ENCODE measurements around the gene CLTC. TPM values are rescaled to one million over a fixed set of nuclear protein-coding genes. Genes with fewer than 3 reads are reported as not detected.

CLTC gene
- polyA plus RNA-seq, 2 of the 4 experiments (the other 2 are of a cell fraction) = 183 to 360 TPM

GRCh38 chr17:59696682-59697277, 77.1 kb downstream of the CLTC start:
- peak overlapping the region; percentile 59 to 60; a peak in 4 of 6 replicates for H3K27ac ChIP-seq
- H3K4me3 ChIP-seq = no peak overlapping the region
- DNase-seq (ENCODE audit: low read depth in 1 of 2, low spot score in 1 of 2) = no peak
- 79% methylated on average over 2 of the region's 2 CpGs for WGBS (ENCODE audit: missing lambda C conversion rate)
- H3K9me3 ChIP-seq = no peaks in the 10 kb centered on the region
- ChIA-PET POLR2A (no interaction called here), CTCF (no interaction called here)
- peak in 1 of 2 experiments; percentile 6; a peak in 3 of 6 replicates for ATAC-seq
- H3K4me1 ChIP-seq = peaks cover 33% of the 10 kb centered on the region; the same call in 2 of the 3 replicates
- peak overlapping the region; percentile 31; the same call in 1 of the 3 replicates for H3K4me2 ChIP-seq
- no peak for FAIRE-seq
- TF ChIP-seq RAD21 (conservative IDR thresholded peaks at IDR 0.05 in 1 of 2, IDR thresholded peaks at IDR 0.05 in 1 of 2) (no peak), POLR2AphosphoS2 (conservative IDR thresholded peaks at IDR 0.05; ENCODE audit: low read length) (peak; percentile 70), FOSB (CRISPR knock-in tag; IDR thresholded peaks at IDR 0.05) (0 out of 2 replicates have a peak, but pooled peaks have one; percentile 35), HOXA7 (CRISPR knock-in tag; IDR thresholded peaks at IDR 0.05) (0 out of 2 replicates have a peak, but pooled peaks have one; percentile 36)
- TF ChIP-seq, protein P1, sequence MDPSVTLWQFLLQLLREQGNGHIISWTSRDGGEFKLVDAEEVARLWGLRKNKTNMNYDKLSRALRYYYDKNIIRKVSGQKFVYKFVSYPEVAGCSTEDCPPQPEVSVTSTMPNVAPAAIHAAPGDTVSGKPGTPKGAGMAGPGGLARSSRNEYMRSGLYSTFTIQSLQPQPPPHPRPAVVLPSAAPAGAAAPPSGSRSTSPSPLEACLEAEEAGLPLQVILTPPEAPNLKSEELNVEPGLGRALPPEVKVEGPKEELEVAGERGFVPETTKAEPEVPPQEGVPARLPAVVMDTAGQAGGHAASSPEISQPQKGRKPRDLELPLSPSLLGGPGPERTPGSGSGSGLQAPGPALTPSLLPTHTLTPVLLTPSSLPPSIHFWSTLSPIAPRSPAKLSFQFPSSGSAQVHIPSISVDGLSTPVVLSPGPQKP (IDR thresholded peaks at IDR 0.05; ENCODE audit: low read depth, low read length) = no peak
- TF ChIP-seq, protein P2, sequence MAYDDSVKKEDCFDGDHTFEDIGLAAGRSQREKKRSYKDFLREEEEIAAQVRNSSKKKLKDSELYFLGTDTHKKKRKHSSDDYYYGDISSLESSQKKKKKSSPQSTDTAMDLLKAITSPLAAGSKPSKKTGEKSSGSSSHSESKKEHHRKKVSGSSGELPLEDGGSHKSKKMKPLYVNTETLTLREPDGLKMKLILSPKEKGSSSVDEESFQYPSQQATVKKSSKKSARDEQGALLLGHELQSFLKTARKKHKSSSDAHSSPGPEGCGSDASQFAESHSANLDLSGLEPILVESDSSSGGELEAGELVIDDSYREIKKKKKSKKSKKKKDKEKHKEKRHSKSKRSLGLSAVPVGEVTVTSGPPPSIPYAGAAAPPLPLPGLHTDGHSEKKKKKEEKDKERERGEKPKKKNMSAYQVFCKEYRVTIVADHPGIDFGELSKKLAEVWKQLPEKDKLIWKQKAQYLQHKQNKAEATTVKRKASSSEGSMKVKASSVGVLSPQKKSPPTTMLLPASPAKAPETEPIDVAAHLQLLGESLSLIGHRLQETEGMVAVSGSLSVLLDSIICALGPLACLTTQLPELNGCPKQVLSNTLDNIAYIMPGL (CRISPR knock-in tag; IDR thresholded peaks at IDR 0.05; ENCODE audit: borderline replicate concordance) = peak; percentile 33; the same call in 1 of the 2 replicates

GRCh38 chr17:59698143-59698542, 78.4 kb downstream of the CLTC start:
- 76% methylated on average over 4 of the region's 4 CpGs for WGBS (ENCODE audit: missing lambda C conversion rate)
- ChIA-PET POLR2A (interaction anchor here (1.0 kb wide), 1 partner anchor 9 kb away, joined by 3 read pairs; the partner anchor contains the start of genes PTRH2 and VMP1), CTCF (interaction anchor here (0.9 kb wide), 1 partner anchor 780 kb away, joined by 3 read pairs; no protein-coding TSS in a partner anchor)
- H3K4me2 ChIP-seq = no peak overlapping the region
- FAIRE-seq = no peak
- TF ChIP-seq HOXA7 (CRISPR knock-in tag; IDR thresholded peaks at IDR 0.05) (no peak), FOSB (CRISPR knock-in tag; IDR thresholded peaks at IDR 0.05) (no peak), EP300 (IDR thresholded peaks at IDR 0.05) (no peak), HOXB5 (CRISPR knock-in tag; IDR thresholded peaks at IDR 0.05) (no peak), ZFP36 (IDR thresholded peaks at IDR 0.05; ENCODE audit: borderline replicate concordance, partially characterized antibody) (no peak), NR3C1 (IDR thresholded peaks at IDR 0.05) (no peak), ZNF302 (CRISPR knock-in tag; IDR thresholded peaks at IDR 0.05) (no peak), ATOH8 (CRISPR knock-in tag; IDR thresholded peaks at IDR 0.05; ENCODE audit: low read depth) (no peak), GATA3 (IDR thresholded peaks at IDR 0.05; ENCODE audit: borderline replicate concordance) (no peak), CHD2 (IDR thresholded peaks at IDR 0.05; ENCODE audit: low read length, partially characterized antibody) (no peak), HES2 (IDR thresholded peaks at IDR 0.05) (no peak)
- TF ChIP-seq, protein P3, sequence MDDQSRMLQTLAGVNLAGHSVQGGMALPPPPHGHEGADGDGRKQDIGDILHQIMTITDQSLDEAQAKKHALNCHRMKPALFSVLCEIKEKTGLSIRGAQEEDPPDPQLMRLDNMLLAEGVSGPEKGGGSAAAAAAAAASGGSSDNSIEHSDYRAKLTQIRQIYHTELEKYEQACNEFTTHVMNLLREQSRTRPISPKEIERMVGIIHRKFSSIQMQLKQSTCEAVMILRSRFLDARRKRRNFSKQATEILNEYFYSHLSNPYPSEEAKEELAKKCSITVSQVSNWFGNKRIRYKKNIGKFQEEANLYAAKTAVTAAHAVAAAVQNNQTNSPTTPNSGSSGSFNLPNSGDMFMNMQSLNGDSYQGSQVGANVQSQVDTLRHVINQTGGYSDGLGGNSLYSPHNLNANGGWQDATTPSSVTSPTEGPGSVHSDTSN (IDR thresholded peaks at IDR 0.05) = no peak
- no peak for ATAC-seq
- no peaks in the 10 kb centered on the region for H3K9me3 ChIP-seq
- no peak for DNase-seq (ENCODE audit: low read depth in 1 of 2, low spot score in 1 of 2)
- H3K4me1 ChIP-seq = peaks cover 33% of the 10 kb centered on the region; the same call in 2 of the 3 replicates
- H3K4me3 ChIP-seq = no peak overlapping the region
- no peak overlapping the region for H3K27ac ChIP-seq
